ENCODE measurements around the gene PIGS. TPM values are rescaled to one million over a fixed set of nuclear protein-coding genes. Genes with fewer than 3 reads are reported as not detected.

The PIGS gene
- 43.1 and 68.2 TPM in 2 replicates for total RNA-seq

DNA sequence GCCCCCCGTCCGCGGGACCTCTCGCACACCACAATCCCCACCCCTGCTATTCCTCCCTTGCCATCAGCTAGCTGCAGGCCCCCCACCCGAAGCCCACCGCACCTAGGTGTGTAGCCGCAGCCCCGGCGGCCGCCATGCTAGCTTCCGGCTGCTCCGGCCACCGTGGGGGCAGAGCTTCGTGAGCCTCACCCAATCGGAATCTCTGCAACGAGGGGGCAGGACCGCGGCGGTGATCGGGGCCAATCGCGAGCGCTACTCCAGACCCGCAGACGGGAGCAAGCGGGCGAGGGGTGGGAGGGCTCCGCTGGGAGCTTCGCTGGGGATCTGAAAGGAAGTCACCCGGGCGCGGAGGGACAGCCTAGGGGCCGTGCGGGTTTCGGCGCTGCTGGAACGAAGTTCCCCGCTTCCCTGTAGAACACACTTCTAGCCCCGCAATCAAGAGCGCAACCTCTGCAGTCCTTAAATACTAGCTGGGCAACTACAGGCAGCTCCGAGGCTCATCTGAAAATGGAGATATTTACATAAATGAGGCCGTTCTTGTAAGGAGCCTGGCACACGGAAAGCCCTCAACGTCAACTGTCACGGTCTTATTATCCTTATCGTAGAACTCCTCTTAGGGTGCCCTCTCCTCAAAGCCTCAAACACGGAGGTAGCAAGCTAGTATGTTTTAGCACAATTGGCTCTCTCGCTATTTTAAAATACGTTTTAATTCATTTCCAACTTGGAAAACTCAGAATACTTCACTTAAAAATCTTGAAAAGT lies at the start of gene PIGS:
Gene PIGS, minus strand, starts transcription at position 164 of the 762 bp plus-strand sequence. Its CDS starts 28 bp downstream, at position 136.

DNA sequence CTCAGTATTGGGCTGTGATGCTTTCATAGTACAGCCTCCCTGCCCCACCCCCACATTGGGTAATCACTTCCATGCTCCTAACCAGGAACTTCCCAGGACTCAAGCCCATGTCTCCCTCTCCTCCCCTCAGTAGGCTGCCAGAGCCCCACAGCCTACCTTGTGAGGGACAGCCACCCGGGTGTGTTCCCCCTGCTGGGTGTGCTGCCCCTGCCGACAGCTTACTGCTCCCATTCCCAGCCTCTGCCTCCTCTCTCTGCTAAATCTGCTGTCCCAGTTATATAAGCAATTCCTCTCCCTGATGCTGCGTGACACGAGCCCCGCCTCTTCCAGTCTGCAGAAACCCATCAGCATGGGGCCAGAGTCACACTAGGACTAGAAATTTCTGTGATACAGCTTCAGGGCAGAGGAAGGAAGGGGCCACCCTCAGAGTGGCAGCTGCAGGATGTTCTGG lies 42.6 kb upstream of the PIGS start, which contains the start of gene RSKR:
Gene RSKR, minus strand, starts transcription at position 255 of the 451 bp plus-strand sequence. Its CDS starts 24 bp downstream, at position 231.

DNA sequence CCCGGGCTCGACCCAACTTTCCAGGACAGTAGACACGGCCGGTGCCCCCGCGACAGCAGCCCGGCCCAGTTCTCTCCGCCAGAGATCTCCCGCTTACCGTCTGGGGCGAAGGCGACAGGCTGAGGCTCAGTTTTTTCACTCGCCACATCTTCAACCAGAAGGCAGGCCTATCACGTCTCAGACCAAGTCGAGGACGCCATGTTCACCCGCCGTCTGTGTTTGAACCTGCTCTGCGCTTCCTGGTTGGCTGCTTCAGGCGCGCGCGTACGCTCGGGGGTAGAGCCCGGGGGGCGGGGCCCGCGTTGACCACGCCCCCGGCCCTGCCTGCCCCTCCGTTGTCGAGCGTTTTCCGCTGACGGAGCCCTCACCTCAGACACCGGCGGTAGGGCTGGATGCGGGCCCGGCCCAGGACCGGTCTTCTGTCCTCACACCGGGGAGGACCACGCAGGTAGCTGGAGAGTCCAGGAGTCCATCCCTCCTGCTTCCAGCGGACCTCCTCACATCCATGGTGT lies 27.5 kb upstream of the PIGS start, which contains the start of gene SPAG5:
Gene SPAG5, minus strand, starts transcription at position 227 of the 512 bp plus-strand sequence. Its CDS starts 79 bp downstream, at position 148.

DNA sequence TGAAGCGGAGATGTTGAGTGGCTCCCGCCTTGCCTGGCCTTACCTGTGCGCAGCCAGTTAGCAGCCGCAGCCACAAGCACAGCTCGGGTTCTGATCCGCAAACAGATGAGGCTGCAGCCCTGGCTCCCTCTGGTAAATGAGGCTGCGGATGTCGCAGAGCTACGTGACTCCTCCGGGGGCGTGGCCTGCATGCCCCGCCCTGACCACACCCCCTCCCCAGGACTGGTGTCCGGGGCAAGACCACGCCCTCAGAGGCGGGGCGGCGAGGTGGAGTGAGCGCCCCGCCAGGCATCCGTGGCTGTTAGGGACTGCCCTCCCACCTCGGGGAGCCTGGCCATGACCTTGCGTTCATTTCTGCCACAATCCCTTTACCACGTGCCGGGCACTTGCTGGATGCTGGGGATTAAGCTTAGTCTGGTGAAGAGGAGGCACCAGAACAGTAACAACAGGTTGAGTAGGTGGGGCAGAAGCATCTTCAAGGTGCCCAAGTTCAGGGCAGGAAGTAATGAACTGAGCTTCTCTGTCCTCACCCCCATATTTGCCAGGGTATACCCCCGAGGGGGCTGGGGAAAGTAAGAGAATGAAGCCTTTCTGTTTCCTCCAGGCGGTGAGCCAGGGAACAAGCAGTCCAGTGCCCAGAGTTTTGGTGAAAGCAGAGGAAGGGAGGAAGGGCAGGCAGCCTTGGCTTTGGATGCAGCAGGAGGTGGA lies 5.6 kb upstream of the PIGS start, which contains the start of gene ALDOC:
Gene ALDOC, minus strand, starts transcription at position 138 of the 708 bp plus-strand sequence. CDS start 1,363 bp downstream, outside the sequence.

DNA sequence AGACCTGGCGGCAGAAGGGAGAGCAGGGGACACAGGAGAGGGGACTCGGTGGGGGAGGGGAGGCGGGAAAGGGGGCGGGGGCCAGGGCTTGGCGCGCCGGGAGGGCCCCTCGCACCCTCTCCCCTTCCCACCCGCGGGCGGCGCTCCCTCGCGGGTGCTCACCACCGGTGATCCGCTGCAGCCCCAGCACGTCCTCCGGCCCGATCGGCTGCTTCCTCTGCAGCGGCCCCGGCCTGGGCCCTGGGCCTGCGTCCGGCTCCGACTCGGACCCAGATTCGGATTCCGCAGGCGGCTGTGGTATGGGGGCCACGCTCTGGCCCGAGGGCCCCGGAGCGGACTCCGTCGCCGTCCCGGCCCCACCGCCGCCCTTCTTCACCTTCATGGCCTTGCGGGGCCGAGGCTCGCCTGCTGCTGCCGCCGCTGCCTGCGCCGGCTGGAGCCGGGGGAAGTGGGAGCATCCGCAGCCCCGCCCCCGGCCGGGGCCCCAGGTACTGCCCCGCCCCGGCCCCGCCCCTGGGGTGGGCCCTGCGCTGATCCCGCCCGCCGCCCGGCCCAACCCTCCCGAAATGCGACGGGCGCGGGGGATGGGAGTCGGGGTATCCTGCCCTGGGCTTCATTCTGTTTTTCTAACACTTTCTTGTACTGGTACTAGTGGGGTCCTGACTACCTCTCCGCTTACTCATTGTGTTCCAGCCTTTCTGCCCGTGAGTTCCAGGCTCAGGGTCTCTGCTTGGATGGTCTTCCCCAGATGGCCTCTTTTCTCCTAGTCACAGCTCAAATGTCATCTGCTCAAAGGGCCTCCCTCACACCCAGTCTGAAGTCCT lies 18.9 kb downstream of the PIGS start, which contains the start of gene UNC119:
Gene UNC119, minus strand, starts transcription at position 449 of the 824 bp plus-strand sequence. Its CDS starts 67 bp downstream, at position 382.

DNA sequence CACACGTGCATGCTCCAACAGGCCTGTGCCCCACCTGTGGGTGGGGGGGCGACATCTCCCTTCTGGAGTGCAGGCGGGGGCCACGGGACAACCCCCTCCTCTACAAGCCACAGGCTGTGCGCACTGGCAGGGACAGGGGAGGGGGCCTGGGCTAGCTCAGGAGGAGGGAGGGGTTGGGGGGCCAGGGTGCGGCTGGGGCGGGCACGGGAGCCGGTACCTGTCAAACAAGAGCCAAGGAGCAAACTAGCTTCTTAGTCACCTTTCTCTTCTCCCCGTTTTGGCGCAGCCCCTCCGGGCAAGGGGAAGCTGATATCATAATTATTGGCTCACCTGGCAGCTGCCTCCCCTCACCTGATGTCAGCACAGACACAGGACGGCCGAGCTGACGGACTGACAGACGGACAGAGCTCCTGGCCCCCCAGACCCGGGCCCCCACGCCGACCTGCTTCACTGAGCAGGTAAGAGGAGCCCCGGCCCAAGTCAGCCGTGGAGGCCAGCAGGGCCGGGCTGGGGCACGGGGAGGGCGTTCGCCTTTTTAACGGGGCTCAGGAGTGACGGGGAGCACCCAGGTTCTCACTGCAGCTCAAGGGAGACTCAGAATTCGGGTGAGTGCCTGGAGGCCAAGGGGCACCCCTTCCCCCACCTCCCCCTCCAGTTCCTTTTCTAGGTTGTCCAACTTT lies 65.2 kb downstream of the PIGS start, which contains the start of gene FOXN1:
Gene FOXN1, plus strand, starts transcription at position 363 of the 680 bp plus-strand sequence. CDS start 17,622 bp downstream, outside the sequence.

Other genes with a start within 250 kb of the PIGS start
- 36.8 and 46.8 TPM in 2 replicates for gene IFT20, start 236.1 kb downstream of the PIGS start, total RNA-seq
- 44.8 and 49.6 TPM in 2 replicates for gene TNFAIP1, start 235.8 kb downstream of the PIGS start, total RNA-seq
- gene POLDIP2, start 214.0 kb downstream of the PIGS start, total RNA-seq: 68.7 and 77.2 TPM in 2 replicates
- gene SEBOX, start 206.3 kb downstream of the PIGS start, total RNA-seq: not detected in 2 replicates
- gene VTN, start 201.2 kb downstream of the PIGS start, total RNA-seq: not detected in 2 replicates
- 0.34 and 0.93 TPM in 2 replicates for gene SARM1, start 199.8 kb downstream of the PIGS start, total RNA-seq
- gene SLC46A1, start 165.3 kb downstream of the PIGS start, total RNA-seq: 6.2 and 15.6 TPM in 2 replicates
- gene SLC13A2, start 97.9 kb downstream of the PIGS start, total RNA-seq: 0.07 TPM in 1 of 2 replicates, not detected in the other
- under 0.01 and 0.14 TPM in 2 replicates for gene FOXN1, start 65.2 kb downstream of the PIGS start, total RNA-seq
- 18.1 and 27.8 TPM in 2 replicates for gene UNC119, start 18.9 kb downstream of the PIGS start, total RNA-seq
- gene ALDOC, start 5.4 kb upstream of the PIGS start, total RNA-seq: 24.3 and 41.8 TPM in 2 replicates
- 1.0 and 2.1 TPM in 2 replicates for gene SPAG5, start 27.5 kb upstream of the PIGS start, total RNA-seq
- gene RSKR, start 42.7 kb upstream of the PIGS start, total RNA-seq: 5.1 and 9.0 TPM in 2 replicates
- 168 and 188 TPM in 2 replicates for gene BLTP2, start 73.6 kb upstream of the PIGS start, total RNA-seq
- gene SDF2, start 90.4 kb upstream of the PIGS start, total RNA-seq: 35.7 and 43.7 TPM in 2 replicates
- gene SUPT6H, start 90.7 kb upstream of the PIGS start, total RNA-seq: 29.4 and 62.4 TPM in 2 replicates
- gene PROCA1, start 140.4 kb upstream of the PIGS start, total RNA-seq: under 0.01 and 0.71 TPM in 2 replicates
- 46.3 and 50.2 TPM in 2 replicates for gene RAB34, start 146.3 kb upstream of the PIGS start, total RNA-seq
- 810 and 816 TPM in 2 replicates for gene RPL23A, start 148.5 kb upstream of the PIGS start, total RNA-seq
- gene TLCD1, start 154.7 kb upstream of the PIGS start, total RNA-seq: 5.0 and 7.2 TPM in 2 replicates
- gene NEK8, start 157.3 kb upstream of the PIGS start, total RNA-seq: 2.7 and 2.8 TPM in 2 replicates
- gene TRAF4, start 172.5 kb upstream of the PIGS start, total RNA-seq: 58.4 and 59.9 TPM in 2 replicates